IPS DF 19.7 (cell line): ENCODE measurements around the gene SEC11A.
A peak's percentile ranks its signal among the peaks of the same experiment; 100 is the strongest.
"Not testable (repeated sequence)": the region's sequence is repeated elsewhere in the genome, so short reads cannot be mapped to it uniquely, and the experiment has no call there.

Experiments
- DNase-seq: peaks from one replicate; pipeline ENCODE4 v3.0.0-alpha.2; 2013; ENCODE audit warnings: low read depth, low spot score

The SEC11A gene

DNA sequence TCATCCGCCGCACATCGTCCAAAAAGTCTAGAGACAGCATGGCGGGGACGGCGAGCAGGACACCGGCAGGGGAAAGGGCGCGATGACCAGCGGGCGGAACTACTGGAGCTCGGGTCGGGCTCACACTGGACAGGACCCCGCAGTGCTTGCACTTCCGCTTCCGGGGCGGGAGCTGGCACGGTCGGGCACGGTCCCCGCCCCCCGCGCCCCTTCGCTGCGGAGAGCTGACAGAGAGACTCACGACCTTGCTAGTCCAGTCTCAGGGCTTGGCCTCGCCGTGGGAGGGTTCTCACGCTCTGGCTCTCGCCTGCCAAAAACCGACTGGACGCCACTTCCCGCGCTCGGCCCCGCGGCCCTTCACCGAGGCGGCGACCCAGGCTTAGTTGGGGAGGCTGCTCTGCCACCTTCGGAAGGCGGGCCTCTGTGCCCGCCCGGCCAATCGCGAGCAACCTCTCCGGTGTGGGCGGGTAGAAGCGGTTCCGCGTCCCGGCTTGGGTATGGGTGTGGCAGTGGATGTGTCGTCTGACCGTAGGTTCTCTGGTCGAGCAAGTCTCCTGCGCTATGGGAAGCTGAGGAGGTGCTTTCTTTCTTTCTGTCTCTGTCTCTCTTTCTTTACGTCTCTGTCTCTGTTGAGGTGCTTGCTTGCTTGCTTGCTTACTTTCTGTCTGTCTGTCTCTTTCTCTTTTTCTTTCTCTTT, at the start of gene SEC11A:
TSS of gene SEC11A (minus strand) at position 104 of the 697 bp plus-strand sequence. CDS start at position 40, 64 bp downstream.
- peak; percentile 85 for DNase-seq

DNA sequence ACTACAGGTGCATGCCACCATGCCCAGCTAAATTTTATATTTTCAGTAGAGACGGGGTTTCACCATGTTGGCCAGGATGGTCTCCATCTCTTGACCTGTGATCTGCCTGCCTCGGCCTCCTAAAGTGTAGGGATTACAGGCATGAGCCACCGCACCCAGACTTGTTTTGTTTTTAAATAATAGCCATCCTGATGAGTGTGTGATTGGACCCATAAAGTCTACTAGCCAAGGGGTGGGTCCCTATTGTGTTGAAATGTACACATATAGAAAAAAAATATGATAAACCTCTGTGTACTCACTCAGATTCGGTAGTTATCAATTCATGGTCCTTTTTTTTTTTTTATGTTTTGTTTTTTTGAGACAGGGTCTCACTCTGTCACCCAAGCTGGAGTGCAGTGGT, 49.7 kb upstream of the SEC11A start:
- no peak for DNase-seq

DNA sequence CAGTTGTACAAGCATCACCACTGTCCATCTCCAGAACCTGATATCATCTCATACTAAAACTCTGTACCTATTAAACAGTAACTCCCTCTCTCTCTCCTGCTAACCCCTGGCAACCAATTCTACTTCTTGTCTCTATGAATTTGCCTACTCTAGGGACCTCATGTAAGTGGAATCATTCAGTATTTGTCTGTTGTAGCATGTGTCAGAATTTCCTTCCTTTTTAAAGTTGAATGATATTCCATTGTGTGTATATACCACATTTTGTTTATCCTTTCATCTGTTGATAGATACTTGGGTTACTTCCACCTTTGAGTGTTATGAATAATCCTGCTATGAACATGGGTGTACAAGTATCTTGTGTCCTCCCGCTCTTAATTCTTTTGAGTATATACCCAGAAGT, 49.0 kb upstream of the SEC11A start:
- no peak for DNase-seq

DNA sequence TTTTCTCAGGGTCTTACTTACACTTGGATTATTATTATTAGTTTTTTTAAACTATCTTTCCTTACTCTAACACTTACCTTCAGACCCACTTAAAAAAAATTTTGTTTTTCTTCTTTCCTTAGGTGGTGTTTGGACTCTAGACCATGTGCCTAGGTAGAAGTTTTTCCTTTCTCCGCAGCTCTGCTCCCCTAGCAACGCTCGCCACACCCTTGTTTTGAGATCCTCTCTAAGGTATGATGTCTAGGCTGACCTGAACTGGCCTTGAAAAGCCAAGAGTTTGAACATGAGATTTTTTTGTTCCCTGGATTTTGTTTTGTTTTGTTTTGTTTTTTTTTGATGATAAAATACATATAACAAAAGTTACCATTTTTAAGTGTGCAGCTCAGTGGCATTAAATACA, 48.6 kb upstream of the SEC11A start:
- DNase-seq: no peak

DNA sequence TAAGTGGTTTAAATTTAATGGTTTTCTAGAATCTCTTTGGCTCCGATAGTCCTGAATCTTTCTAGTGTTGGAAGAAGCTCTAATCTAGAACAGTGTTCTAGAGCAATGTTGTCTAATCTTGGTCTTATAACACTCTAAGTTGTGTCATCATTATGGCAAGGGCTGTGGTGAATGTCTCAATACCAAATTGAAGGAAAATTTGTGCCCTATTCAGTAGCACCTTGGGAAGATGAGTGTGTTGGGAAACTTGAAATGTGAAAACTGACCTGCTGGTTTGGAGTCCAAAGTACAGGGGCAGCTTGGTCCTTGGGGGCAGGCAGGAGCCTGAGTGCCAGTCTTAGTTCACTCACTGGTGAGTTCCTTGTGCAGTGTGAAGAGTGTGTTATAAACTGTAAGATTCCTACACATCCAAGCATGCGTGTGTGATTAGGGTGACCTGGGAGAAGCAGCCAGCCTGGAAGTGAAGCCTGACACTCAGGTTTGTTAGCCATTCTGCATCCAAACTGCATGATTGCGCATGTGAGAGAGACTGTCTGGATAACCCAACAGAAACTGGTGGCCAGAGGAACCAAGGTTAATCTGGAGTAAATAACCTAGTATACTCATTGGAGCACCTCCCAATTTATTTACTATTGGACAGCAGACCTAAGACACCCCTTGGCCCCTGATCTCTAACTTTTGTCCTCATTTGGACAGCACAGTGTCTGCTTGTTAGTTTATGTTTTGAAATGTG, 47.1 kb upstream of the SEC11A start:
- DNase-seq: no peak

DNA sequence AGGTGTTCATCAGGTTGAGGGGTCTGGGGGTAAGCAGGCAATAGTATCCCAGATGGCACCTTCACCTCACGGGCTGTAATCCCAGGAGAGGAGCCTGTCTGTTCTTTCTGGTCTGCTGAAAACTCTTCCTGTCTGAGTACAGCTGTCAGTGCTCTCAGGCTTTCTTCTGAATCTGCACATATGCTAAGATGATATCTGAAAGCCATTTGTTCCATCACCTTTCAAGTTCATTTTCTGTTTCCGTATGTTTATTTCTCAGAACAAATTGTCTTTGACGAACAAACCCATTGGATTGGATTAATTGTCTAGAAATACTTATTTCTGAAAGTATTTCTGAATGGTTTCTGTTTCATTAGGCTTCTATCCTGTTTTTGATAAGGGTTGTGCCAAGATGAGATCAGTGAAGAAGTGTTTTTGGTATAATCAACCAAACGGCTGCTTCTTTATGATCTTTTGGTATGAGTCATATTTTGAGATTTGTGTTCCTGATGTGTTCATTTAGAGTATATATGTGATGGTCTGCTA, 45.7 kb upstream of the SEC11A start:
- no peak for DNase-seq

DNA sequence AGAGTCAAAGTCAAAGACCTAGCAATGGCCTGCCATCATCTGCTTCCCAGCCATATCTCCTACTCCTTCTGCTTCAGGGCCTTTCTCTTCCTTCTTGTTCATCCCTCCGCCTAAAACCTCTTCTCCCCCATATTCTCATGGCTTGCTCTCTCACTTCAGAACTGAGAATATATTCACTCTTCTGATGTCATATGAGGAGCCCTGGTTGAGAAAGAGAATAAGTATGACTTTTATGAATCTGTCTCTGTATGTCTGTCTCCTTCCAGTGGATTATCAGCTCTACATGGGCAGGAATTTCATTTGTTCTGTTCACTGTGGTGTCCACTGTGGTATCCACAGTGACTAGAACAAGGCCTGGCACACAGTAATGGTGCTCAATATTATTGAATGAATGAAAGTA, 44.3 kb upstream of the SEC11A start:
- DNase-seq: no peak

DNA sequence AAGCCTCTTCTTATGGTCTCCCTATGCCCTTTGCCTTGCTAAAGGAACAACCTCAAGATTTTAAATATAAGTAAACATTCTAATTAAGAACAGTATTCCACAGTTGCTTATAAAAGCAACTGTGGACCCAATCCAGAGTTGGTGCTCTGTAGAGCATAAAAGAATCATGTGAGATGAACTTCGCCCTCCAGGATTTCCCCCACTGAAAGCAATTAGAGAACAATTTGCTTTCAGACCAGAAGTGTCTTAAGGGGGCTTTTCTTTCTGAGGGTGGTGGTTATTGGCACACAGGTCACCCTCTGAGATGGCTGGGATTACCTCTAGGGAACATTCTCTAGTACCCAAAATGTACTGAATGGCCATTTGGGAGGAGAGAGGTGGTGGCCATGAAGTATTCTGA, 43.1 kb upstream of the SEC11A start:
- DNase-seq: no peak

DNA sequence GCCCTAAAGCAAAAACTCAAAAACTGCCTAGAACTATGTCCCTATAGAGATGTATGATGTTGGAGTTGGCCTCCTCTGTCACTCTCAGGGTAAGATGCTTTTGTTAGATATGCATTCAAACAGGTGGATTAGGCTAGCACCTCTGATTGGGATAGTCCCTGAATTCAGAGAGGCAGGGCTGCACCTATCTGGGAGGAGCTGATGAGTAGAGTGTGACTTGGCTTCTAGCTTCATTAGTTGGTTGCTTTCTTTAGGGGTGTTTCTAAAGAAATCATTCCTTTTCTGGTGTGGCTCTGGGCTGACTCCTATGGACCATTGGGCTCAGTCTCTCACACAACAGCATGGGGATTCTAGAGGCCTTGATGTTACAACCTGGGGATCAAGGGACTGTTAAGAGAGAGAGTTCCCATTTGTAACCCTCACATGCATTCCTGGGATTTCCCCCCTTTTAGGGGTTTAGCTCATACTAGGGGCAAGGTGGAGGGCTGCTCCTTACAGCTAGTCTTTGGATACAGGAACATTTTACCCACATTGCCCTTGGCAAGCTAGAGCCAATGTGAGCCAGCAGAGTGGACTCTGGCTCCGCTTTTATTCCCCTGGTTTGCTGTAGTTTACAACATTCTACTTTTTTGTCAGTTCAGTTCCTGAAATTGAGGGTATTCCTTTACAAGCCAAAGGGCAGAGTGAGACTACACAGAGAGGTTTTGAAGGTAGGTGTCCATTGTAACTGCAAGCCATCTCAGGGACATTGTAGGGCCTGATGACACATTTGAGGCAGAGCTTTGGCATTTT, 40.0 kb upstream of the SEC11A start:
- no peak for DNase-seq

DNA sequence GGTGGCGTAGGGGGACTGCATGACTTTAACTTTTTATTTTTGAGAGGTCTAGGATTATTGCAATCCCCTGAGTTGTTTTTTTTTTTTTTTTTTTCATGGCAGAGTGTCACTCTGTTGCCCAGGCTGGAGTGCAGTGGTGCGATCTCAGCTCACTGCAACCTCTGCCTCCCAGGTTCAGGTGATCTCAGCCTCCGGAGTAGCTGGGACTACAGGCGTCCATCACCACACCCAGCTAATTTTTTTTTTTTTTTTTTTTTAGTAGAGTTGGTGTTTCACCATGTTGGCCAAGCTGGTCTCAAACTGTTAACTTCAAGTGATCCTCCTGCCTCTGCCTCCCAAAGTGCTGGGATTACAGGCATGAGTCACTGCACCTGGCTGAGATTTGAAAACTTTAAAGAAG, 39.0 kb upstream of the SEC11A start:
- DNase-seq: not testable (repeated sequence)

DNA sequence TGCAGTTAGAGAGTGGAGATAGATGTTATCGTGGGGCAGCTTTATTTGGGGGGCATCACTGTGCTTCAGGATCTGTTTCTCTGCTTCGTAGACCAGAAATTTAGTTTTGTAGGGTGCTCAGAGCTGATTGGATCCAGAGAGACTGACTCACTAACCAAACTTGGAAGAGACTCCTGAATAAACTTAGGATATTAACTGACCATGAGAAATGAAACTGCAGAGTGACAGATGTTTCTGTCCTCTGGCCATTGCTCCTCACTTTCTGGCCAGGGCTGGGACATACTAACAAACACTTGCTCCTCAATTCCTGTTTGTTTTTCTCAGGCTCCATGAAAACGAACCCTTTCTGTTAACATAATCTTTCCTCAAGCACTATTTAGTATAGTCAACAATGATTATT, 36.8 kb upstream of the SEC11A start:
- DNase-seq: no peak

DNA sequence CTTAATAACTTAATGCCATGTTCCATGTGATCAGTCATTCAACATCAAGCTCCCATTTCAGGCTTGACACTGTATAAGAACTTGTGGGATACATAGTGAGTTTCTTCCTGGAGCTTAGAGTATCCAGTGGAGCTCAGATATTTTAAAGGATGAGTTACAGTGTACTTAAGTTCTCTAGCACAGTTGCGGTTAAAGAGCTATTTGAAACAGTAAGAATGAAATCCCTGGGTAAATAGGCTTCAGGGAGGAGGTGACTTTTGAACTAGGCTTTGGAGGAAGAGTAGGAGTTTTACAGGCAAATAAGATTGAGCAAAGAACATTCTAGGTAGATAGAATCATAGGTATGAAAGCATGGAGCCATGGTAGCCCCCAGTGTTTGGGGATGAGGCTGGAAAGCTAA, 36.3 kb upstream of the SEC11A start:
- no peak for DNase-seq

DNA sequence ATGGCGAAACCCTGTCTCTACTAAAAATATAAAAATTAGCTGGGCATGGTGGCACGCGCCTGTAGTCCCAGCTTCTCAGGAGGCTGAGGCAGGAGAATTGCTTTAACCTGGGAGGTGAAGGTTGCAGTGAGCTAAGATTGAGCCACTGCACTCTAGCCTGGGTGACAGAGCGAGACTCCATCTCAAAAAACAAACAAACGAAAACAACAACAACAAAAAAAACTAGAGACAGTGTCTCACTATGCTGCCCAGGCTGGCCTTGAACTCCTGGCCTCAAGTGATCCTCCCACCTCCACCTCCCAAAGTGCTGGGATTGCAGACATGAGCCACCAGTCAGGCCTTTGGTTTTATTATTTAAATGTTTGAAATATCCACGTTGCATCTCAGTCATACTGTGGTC, 35.8 kb upstream of the SEC11A start:
- not testable (repeated sequence) for DNase-seq

DNA sequence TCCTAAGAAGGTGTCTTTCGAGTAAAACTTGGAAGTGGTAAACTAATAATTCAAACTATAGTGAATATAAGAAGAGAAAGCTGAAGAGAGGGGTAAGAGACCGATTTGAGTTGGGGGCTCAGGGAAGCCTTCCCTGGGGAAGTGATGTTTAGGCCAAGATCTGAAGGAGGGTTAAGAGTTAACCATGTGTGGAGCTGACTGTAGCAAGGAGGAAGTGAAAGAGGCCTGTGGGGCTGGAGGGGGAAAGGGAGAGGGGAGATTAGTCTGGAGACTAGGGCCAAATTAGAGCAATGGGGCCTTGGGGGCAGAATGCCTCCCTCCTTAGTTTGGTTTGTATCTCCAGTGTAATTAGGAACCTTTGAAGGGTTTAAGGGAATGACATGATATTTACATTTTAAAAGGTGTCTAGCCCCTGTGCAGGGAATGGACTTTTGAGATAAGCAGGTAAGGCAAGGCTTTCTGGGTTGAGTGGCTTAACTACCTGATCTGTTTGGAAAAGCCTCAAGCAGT, 34.7 kb upstream of the SEC11A start:
- DNase-seq: no peak

DNA sequence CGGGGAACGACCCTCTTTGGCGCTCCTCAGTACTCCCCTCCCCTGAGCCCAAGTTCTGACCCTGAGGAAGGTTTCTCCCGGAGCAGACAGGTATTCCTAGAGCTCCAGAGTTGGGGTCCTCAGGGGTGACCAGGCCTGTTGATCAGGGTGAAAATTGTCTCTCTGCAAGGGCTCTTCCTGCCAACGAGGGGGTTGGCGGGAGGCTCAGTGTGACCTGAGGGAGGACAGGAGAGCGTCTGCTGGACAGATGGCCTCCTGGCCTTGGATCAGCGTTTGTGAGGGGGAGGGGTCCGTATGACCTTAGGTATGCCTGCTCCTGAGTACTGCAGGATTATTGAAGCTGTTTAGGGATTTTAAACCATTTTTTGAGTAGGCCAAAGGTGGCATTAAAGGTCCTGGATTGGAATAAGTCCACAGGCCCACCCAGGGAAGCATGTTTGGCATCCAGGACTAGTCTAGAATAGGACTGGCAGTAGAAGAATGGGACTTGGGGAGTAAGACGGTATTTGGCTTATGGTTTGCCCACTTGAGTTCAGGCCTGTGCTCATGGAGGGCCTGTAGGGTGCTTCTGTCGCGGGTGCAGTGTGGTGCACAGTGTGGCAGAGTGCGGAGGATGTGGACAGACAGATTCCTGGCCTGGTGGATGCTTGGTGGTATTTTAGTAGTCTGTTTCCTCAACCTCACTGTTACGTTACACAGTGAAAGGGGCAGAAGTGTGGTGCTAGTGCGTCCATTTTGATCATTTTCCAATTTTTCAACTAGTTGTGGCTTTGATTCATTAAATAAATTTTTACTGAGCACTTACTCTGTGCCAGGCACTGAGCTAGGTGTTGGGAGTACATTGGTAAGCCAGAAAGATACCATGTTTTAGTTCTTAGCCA, 33.4 kb upstream of the SEC11A start:
- no peak for DNase-seq

DNA sequence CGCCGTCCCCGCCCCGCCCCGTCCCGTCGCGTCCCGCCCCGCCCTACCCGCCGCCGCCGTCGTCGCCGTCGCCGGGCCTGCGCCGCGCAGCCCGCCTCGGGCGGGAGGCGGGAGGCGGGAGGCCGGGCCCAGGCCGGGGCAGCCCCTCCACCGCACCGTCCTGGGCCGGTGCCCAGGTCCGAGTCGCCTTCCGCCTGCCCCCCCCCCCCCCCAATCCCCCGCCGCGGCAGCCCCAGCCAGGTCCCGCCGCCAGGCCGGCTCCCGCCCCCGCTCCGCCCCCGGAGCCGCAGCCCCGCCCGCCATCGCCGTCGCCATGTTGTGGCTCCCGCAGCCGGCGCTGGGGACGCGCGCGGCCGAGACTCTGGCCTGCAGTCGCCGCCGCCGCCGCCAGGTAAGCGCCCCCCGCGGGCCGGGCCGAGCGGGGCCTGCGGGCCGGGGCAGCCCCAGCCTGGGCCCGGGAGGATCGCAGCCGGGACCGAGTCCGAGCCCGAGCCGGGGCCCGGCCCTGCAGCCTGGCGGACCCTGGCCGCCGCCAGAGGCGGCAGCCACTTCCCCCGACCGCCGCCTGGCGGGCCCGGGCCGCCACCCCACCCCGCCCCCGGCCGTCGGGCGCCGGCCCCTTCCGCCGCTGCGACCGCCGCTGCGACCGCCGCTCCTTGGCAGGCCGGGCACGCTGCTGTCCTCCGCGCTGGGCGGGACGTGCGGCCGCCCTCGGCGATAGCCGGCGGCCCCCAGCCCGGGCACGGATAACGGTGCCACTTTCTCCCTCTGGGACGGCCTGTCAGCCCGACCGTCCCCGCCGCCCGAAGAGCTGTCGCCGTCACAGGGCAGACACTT, 32.6 kb upstream of the SEC11A start, which contains the start of gene ZNF592:
TSS of gene ZNF592 (plus strand) at position 319 of the 837 bp plus-strand sequence. CDS start 34,084 bp downstream, outside the sequence.
- no peak for DNase-seq

DNA sequence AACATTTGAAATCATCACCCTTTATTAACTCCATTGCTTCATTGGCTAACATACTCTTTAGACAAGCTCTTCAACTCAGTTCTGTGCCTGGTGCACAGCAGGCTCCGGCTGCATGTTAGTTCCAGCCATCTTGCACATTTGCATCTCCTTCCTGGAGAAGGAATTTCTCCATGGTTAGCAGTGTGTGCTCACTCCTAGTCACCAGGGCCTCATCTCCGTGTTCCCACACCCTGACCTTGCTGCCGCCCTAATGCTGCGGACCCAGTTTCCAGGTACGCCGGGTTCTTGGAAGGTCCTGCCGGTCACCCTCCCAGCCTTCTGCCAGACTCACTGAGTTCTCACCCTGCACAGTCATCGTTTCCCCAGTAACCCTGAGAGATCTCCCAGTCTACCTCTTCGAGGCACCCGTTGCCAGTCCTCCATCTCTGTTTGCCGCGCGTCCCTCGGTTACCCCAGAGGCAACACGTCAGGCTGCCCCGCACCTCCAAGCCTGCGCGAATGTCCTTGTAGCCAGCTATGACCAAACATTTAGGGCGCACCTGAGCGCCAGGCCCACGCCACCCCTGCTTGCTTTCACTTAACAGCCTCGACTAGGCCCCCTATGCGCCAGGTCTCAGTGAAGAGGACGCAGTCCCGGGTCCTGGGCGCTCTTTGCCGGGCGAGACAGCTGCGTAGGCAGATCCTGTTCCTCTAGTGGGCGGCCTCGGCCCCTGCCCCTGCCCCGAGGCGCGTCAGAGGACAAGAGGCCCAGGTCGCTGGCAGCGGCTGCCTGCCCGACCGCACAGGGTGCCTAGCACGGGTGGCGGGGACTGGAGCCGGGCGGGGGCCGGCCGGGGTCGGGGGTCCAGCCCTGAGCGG, 31.7 kb upstream of the SEC11A start:
- peak; percentile 28 for DNase-seq

DNA sequence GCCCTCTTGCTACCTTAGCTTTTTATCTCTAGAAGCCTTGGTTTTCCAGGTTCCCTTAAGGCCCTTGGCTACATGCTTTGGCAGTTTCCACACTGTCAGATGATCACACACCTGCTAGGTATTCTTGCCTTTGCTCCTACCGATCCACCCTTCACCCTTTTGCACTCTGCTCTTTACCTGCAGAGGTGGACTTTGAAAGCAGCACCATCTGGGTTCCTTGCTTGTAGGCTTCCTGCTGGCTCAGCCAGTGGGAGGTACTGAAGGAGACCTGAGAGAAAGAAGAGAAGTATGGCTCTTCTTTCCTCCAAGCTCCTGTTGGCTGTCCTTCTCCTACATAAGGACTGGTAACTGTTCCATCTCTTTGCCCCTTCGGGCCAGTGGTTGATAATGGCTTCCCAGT, 25.2 kb upstream of the SEC11A start:
- DNase-seq: no peak

DNA sequence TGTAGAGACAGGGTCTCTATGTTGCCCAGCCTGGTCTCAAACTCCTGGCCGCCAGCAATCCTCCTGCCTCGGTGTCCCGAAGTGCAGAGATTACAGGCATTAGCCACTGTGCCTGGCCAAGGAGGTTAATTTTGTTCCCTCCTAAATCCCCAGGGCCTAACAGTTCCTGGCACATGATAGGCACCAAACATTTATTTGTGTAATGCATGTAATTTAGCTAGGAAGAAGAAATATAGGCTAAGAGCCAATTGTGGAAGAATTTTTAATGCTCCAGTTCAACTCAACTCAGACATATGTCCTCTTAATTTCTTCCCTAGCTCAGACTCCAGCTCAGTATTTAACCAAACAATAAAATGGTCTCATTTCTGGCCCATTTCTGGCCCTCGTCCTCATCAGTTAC, 24.8 kb upstream of the SEC11A start:
- DNase-seq: no peak
